CD14-positive monocyte (primary cell): ENCODE results near the gene ZNF277. TPM values are rescaled to one million over a fixed set of nuclear protein-coding genes. Genes with fewer than 3 reads are reported as not detected.

Experiments used
- DNase-seq, 3 donors: peaks; one replicate each; pipeline ENCODE4 v3.0.0-alpha.2; 2011 to 2022
- H2AFZ ChIP-seq: 2 replicates; pipeline ENCODE4 v1.6.0; 2012; ENCODE audit warnings: mild to moderate bottlenecking, low read depth, low read length, inconsistent platforms; ENCODE audit not compliant: insufficient read depth, poor library complexity, severe bottlenecking
- H3K27ac ChIP-seq, 2 donors: 1 replicate in 1 of 2; 2 replicates in 1 of 2; pipeline ENCODE4 v1.5.1; 2012 to 2013; ENCODE audit warnings: low read length in 2 of 2, control low read depth in 1 of 2, inconsistent platforms in 1 of 2, low read depth in 1 of 2, mild to moderate bottlenecking in 1 of 2
- H3K27me3 ChIP-seq, 2 donors: one replicate each; pipeline versions ENCODE4 v1.6.0 to v1.6.1; 2011 to 2013; ENCODE audit warnings: low read length in 2 of 2; ENCODE audit not compliant: control insufficient read depth in 2 of 2, insufficient read depth in 2 of 2
- H3K36me3 ChIP-seq, 2 donors: replicated peaks in 1 of 2; 1 replicate in 1 of 2; 2 replicates in 1 of 2; pipeline versions ENCODE4 v1.5.1 to v1.6.1; 2012 to 2013; ENCODE audit warnings: low read length in 2 of 2, control low read depth in 1 of 2, inconsistent platforms in 1 of 2, mild to moderate bottlenecking in 1 of 2; ENCODE audit not compliant: insufficient read depth in 2 of 2, control insufficient read depth in 1 of 2
- H3K4me1 ChIP-seq, 2 donors: 1 replicate in 1 of 2; 2 replicates in 1 of 2; pipeline versions ENCODE4 v1.5.1 to v1.6.1; 2012 to 2013; ENCODE audit warnings: low read length in 2 of 2, control low read depth in 1 of 2, inconsistent platforms in 1 of 2, mild to moderate bottlenecking in 1 of 2, moderate library complexity in 1 of 2; ENCODE audit not compliant: insufficient read depth in 2 of 2, control insufficient read depth in 1 of 2
- H3K4me2 ChIP-seq: replicated peaks from 2 replicates; pipeline ENCODE3; 2012; ENCODE audit warnings: low read length, moderate library complexity, mild to moderate bottlenecking; ENCODE audit not compliant: poor library complexity, severe bottlenecking; ENCODE audit errors: extremely low read depth
- H3K4me3 ChIP-seq, 3 experiments: fragments of 200-600 bp in 1 of 3; sonication (generic) in 1 of 3; replicated peaks in 1 of 3; 1 replicate in 2 of 3; 2 replicates in 1 of 3; pipeline ENCODE4 v1.5.1; 2011 to 2013; ENCODE audit warnings: low read length in 3 of 3, mild to moderate bottlenecking in 3 of 3, control low read depth in 2 of 3, low read depth in 2 of 3, inconsistent platforms in 1 of 3, moderate library complexity in 1 of 3
- H3K79me2 ChIP-seq: 2 replicates; pipeline ENCODE4 v1.6.0; 2012; ENCODE audit warnings: mild to moderate bottlenecking, control low read depth, inconsistent platforms, low read length, moderate library complexity; ENCODE audit not compliant: insufficient read depth
- H3K9ac ChIP-seq: 2 replicates; pipeline ENCODE4 v1.6.0; 2017; ENCODE audit warnings: low read length, mild to moderate bottlenecking; ENCODE audit not compliant: insufficient read depth, poor library complexity, severe bottlenecking
- H3K9me3 ChIP-seq, 2 donors: replicated peaks in 1 of 2; 1 replicate in 1 of 2; 2 replicates in 1 of 2; pipeline versions ENCODE4 v1.5.1 to v1.6.1; 2012 to 2013; ENCODE audit warnings: low read length in 2 of 2, control low read depth in 1 of 2; ENCODE audit not compliant: control insufficient read depth in 1 of 2, insufficient read depth in 1 of 2
- H4K20me1 ChIP-seq: 2 replicates; pipeline ENCODE4 v1.6.0; 2012; ENCODE audit warnings: mild to moderate bottlenecking, low read length, control low read depth, moderate library complexity; ENCODE audit not compliant: insufficient read depth
- H3K27ac Mint-ChIP-seq, 7 donors: one replicate each; pipeline ENCODE4 v1.8.0; 2020; ENCODE audit warnings: mild to moderate bottlenecking in 7 of 7, mixed read lengths in 7 of 7, moderate library complexity in 6 of 7, inconsistent platforms in 2 of 7
- H3K27me3 Mint-ChIP-seq, 3 donors: one replicate each; pipeline ENCODE4 v1.8.0; 2021 to 2022; ENCODE audit warnings: low read depth in 3 of 3, mild to moderate bottlenecking in 3 of 3, mixed read lengths in 3 of 3, moderate library complexity in 3 of 3, inconsistent platforms in 1 of 3
- H3K36me3 Mint-ChIP-seq, 2 donors: one replicate each; pipeline ENCODE4 v1.8.0; 2020; ENCODE audit warnings: mixed read lengths in 2 of 2, inconsistent platforms in 1 of 2, mild to moderate bottlenecking in 1 of 2
- H3K4me1 Mint-ChIP-seq: one replicate; pipeline ENCODE4 v1.8.0; 2020; ENCODE audit warnings: mild to moderate bottlenecking, mixed read lengths
- H3K4me3 Mint-ChIP-seq, 2 donors: one replicate each; pipeline ENCODE4 v1.8.0; 2020; ENCODE audit warnings: mild to moderate bottlenecking in 2 of 2, mixed read lengths in 2 of 2, moderate library complexity in 1 of 2
- H3K9me3 Mint-ChIP-seq, 7 donors: one replicate each; pipeline ENCODE4 v1.8.0; 2020 to 2022; ENCODE audit warnings: mixed read lengths in 7 of 7, mild to moderate bottlenecking in 6 of 7, moderate library complexity in 6 of 7, inconsistent platforms in 2 of 7
- CTCF ChIP-seq: fragments of 200-600 bp; IDR thresholded peaks from one replicate; pipeline ENCODE4 v1.8.0; 2022; ENCODE audit warnings: antibody characterized with exemption, mild to moderate bottlenecking
- WGBS: methylation state at CpG from one replicate; pipeline ENCODE4 v1.1.5; 2013; ENCODE audit warnings: missing lambda C conversion rate; ENCODE audit not compliant: insufficient coverage; 5-methylcytosine and 5-hydroxymethylcytosine counted together
- intact Hi-C, 2 donors: fragments of 100-400 bp; cut with micrococcal nuclease; formaldehyde crosslinking; loops; one replicate each; pipeline versions ENCODE4 v1.15.0 to v1.15.1; 2023
- polyA plus RNA-seq, 3 donors: library from polyadenylated mRNA; depleted of rRNA in 1 of 3; unstranded in 2 of 3; stranded (reverse) in 1 of 3; fragments of 300-500 nt in 2 of 3; fragments of >200 nt in 1 of 3; fragmentation: Illumina TruSeq in 2 of 3; gene quantifications; 1 replicate in 2 of 3; 2 replicates in 1 of 3; pipeline ENCODE4 v1.2.3, GENCODE V29; 2012 to 2021

The ZNF277 gene
- polyA plus RNA-seq, 3 donors: 17.5 to 20.7 (median 20.0) TPM

DNA sequence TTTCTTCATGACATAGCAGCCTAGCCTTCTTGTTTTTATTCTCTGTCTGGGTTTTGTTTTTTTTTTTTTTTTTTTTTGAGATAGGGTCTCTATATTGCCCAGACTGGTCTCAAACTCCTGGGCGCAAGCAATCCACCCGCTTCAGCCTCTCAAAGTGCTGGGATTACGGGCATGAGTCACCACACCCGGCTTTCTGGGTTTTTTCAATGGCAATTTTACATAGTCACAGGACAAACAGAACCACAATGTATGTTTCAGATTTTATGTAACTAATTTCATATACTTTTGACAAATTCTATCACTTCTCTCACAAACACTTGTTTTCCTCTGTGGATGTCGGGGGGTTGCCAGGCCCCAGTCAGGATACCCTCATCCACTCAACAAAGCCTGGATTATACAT, 16.8 kb upstream of the ZNF277 start:
- Histone ChIP-seq H3K4me2 (no peak overlapping the region), H3K4me3 (no peak overlapping the region), H3K27ac (no peak overlapping the region), H2AFZ (no peak overlapping the region), H4K20me1 (peaks cover 4% of the 10 kb centered on the region), H3K9me3 (no peaks in the 10 kb centered on the region), H3K4me1 (no peaks in the 10 kb centered on the region), H3K36me3 (no peaks in the 10 kb centered on the region), H3K27me3 (no peaks in the 10 kb centered on the region), H3K9ac (no peak overlapping the region), H3K79me2 (no peaks in the 10 kb centered on the region)
- Mint-ChIP-seq H3K9me3 (peaks cover 0 to 5% (median 3%) of the 10 kb centered on the region in 7 donors), H3K4me1 (peaks cover 8% of the 10 kb centered on the region), H3K27ac (no peak overlapping the region), H3K4me3 (no peak overlapping the region), H3K36me3 (no peaks in the 10 kb centered on the region), H3K27me3 (peaks cover 2 to 4% (median 3%) of the 10 kb centered on the region in 3 donors)
- no peak for DNase-seq
- TF ChIP-seq CTCF: no peak
- intact Hi-C loops: no loop called here
- WGBS: 100% methylated on average over 1 of the region's 5 CpGs

GRCh38 chr7:112190120-112190519, 16.4 kb upstream of the ZNF277 start:
- no peak overlapping the region for H3K4me3 ChIP-seq
- H3K27me3 ChIP-seq: no peaks in the 10 kb centered on the region
- no peak for DNase-seq
- peaks cover 8% of the 10 kb centered on the region for H3K4me1 Mint-ChIP-seq
- H3K4me2 ChIP-seq: no peak overlapping the region
- WGBS: 92% methylated on average over 2 of the region's 2 CpGs
- H3K9me3 Mint-ChIP-seq: peaks cover 0 to 6% (median 3%) of the 10 kb centered on the region in 7 donors
- intact Hi-C loops: no loop called here
- H3K27ac Mint-ChIP-seq: no peak overlapping the region
- H3K27ac ChIP-seq: no peak overlapping the region
- H2AFZ ChIP-seq: no peak overlapping the region
- H3K36me3 Mint-ChIP-seq: no peaks in the 10 kb centered on the region
- no peaks in the 10 kb centered on the region for H3K79me2 ChIP-seq
- no peak overlapping the region for H3K4me3 Mint-ChIP-seq
- H3K36me3 ChIP-seq: no peaks in the 10 kb centered on the region
- H3K9ac ChIP-seq: no peak overlapping the region
- H3K27me3 Mint-ChIP-seq: peaks cover 2 to 4% (median 3%) of the 10 kb centered on the region in 3 donors
- no peaks in the 10 kb centered on the region for H3K4me1 ChIP-seq
- peaks cover 4% of the 10 kb centered on the region for H4K20me1 ChIP-seq
- no peak for TF ChIP-seq CTCF
- H3K9me3 ChIP-seq: no peaks in the 10 kb centered on the region
